Panc1 (cell line): ENCODE results near the gene SBF2.

Source experiments
- POLR2AphosphoS5 ChIP-seq: IDR thresholded peaks from 2 replicates; pipeline ENCODE4 v1.6.1; 2012; ENCODE audit warnings: mild to moderate bottlenecking, low read depth, low read length, moderate library complexity
- SIN3A ChIP-seq: IDR thresholded peaks from 2 replicates; pipeline ENCODE4 v1.6.1; 2012; ENCODE audit warnings: low read depth, mild to moderate bottlenecking, low read length, moderate library complexity, borderline replicate concordance; ENCODE audit not compliant: insufficient read depth
- TF ChIP-seq, protein P1 (sequence below): fragments of 450-650 bp; IDR thresholded peaks from 2 replicates; pipeline ENCODE4 v1.5.1; 2017; ENCODE audit warnings: mild to moderate bottlenecking

GRCh38 chr11:10329356-10329755, 35.3 kb upstream of the SBF2 start:
- TF ChIP-seq, protein P1, sequence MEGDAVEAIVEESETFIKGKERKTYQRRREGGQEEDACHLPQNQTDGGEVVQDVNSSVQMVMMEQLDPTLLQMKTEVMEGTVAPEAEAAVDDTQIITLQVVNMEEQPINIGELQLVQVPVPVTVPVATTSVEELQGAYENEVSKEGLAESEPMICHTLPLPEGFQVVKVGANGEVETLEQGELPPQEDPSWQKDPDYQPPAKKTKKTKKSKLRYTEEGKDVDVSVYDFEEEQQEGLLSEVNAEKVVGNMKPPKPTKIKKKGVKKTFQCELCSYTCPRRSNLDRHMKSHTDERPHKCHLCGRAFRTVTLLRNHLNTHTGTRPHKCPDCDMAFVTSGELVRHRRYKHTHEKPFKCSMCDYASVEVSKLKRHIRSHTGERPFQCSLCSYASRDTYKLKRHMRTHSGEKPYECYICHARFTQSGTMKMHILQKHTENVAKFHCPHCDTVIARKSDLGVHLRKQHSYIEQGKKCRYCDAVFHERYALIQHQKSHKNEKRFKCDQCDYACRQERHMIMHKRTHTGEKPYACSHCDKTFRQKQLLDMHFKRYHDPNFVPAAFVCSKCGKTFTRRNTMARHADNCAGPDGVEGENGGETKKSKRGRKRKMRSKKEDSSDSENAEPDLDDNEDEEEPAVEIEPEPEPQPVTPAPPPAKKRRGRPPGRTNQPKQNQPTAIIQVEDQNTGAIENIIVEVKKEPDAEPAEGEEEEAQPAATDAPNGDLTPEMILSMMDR: no peak
- TF ChIP-seq POLR2AphosphoS5 (no peak), SIN3A (no peak)
